ENCODE results near the gene PDE9A.

GRCh38 chr21:42741066-42741465 lies 87.6 kb downstream of the PDE9A start:
- TF ChIP-seq CTCF (IDR thresholded peaks at IDR 0.05) (no peak), POLR2A (IDR thresholded peaks at IDR 0.05) (no peak)
